Stimulated activated CD8-positive, alpha-beta memory T cell treated with anti-CD3 and anti-CD28 coated beads, Interleukin-4, amount 100 ng/mL, for 24 hours (primary cell): ENCODE results near the gene MORC3.
"Not testable (repeated sequence)": the region's sequence is repeated elsewhere in the genome, so short reads cannot be mapped to it uniquely, and the experiment has no call there.

Experiments used
- DNase-seq: peaks from one replicate; pipeline ENCODE4 v3.0.0-alpha.2; 2020; ENCODE audit warnings: low read depth

Gene MORC3

DNA sequence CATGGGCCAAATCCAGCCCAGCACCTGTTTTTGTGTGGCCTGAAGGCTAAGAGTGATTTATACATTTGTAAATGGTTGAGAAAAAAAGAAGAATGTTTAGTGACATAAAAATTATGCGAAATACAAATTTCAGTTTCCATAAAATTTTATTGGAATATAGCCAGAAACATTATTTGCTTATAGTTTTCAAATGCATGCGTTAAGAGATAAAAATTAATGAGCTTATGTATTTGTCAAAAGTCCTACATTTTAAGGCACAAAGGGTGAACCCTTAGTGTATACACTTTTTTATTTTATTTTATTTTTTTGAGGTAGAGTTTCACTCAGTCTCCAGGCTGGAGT, 2.1 kb downstream of the MORC3 start:
- no peak for DNase-seq

DNA sequence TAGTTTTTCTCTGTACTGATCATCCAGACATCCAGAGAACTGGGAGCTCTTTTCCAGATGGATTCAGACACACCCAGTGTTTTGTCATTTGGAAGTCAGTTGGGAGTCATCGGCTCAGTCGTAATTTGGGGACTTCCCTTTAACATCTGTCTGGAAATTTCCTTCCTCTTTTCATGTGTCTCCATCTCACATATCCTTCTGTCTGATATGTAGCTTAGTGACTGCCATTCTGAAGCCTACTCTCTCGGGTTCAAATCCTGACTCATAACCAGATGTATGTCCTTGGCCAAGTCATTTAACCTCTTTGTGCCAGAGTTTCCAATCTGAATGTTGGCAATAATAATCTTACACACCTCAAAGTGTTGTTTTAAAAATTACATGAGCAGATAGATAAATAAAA, 3.0 kb downstream of the MORC3 start:
- DNase-seq, result no peak

DNA sequence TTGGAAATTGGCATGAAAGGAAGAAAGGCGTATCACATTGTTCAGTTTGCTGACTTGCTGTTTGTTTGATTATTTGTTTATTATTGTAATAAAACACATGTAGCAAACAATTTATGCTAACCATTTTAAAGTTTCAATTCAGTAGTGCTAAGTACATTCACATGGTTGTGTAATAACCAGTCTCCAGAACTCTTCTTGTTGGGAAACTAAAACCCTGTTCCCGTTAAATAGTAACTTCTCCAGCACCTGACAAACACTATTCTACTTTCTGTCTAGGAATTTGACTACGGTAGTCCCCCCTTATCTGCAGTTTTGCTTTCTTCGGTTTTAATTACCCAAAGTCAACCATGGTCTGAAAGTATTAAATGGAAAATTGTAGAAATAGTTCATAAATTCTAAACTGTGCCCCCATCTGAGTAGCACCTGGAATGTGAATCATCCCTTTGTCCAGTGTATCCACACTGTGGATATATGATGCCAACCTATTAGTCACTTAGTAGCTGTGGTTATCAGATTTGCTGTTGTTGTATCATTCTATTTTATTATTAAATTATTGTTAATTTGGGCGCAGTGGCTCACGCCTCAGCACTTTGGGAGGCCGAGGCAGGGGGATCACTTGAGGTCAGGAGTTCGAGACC, 5.5 kb downstream of the MORC3 start:
- DNase-seq, result no peak

DNA sequence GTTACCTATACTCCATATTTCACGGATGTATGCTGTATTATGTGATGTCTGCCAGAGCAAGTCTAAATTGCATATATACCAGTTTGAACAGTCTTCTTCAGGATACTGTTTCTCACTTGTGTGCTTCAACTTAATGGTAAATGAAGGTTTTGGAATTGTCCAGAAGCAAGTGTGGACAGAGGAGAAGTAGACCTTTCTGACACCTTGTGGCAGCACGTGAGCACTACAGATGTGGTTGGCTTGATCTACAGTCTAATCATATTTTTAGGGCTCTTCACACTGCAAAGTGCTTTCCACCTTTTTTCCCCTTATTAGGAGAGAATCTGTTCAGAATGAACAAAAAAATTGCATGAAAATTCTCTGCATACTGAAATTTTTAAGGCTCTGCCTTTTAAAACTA, 10.9 kb downstream of the MORC3 start:
- DNase-seq, result no peak

DNA sequence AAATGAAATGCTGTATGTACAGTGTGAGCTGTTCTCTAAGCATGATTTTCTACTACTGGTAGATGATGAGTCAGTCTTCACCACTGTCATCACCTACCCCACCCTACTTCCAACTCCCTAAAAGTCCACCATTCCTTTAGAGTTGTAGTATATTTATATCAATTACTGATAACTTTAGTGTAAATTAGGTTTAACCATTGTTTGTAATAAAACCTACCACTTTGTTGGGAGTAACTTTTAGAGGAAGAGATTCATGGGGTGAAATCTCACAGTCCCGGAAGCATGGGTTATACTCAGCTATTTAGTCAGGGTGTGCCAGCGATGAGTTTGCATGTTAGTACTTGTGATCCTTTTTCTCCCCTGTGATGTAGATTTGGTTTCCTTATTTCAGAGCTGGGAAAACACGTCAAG, 17.1 kb downstream of the MORC3 start:
- DNase-seq, result no peak

DNA sequence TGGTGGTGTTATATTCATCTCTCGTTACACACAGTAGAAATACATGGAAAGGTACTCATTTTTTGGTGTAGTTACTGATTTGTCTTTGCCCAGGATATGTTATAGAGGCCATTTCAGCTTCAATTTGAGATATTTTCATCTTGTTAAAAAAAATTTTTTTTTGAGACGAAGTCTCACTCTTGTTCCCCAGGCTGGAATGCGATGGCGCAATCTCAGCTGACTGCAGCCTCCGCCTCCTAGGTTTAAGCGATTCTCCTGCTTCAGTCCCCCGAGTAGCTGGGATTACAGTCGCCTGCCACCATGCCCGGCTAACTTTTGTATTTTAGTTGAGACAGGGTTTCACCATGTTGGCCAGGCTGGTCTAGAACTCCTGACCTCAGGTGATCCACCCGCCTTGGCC, 19.0 kb downstream of the MORC3 start:
- DNase-seq, result no peak

DNA sequence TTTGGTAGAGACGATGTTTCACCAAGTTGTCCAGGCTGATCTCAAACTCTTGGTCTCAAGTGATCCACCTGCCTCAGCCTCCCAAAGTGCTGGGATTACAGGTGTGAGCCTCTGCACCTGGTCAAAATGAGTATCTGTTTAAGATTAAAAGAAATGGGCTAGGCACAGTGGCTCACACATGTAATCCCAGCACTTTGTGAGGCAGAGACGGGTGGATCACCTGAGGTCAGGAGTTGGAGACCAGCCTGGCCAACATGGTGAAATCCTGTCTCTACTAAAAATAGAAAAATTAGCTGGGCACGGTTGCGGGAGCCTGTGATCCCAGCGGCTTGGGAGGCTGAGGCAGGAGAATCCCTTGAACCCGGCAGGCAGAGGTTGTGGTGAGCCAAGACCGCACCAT, 22.6 kb downstream of the MORC3 start:
- not testable (repeated sequence) for DNase-seq

DNA sequence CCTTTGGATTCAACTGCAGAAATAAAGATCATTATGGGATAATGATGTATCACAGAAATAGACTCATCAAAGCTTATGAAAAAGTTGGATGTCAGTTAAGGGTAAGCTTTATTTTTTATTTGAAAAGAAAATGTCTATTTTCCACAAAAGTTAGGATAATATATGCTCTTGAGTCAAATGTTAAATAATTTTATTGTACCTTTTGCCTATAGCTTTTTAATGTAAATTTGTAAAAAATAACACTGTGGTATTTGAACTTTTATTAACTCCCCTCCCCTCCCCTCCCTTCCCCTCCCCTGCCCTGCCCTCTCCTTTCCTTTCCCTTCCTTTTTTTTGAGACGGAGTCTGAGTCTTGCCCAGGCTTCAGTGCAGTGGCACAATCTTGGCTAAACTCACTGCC, 24.9 kb downstream of the MORC3 start:
- no peak for DNase-seq

DNA sequence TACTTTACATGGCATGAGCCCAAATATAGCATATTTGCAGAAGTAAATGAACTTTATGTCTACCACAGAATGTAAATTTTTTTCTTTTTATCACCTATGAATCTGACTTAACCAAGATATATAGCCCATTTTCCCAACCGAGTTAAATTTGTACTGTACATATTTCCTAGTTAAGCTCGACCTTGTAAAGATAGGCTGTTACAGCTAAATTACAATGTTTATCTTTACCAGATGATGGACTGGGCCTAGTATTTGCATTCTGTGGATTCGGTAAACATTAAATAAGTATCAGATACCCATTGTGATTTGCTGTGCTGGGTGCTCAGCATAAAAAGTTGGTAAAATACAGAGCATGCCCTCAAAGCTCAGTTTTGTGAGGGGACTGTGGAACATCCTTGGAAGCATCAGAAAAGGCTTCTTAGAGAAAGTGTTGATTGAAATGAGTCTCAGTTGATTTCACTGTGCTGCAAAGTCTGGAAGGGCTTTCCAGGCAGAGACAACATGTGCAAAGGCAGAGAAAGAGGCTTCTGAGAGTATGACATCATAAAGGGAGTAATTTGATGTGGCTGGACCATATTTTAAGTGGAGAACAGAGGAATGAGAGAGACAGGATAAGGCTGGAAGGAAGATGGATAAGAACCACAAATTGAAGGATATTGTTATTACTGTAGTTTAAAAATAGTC, 27.4 kb downstream of the MORC3 start:
- DNase-seq, result no peak

DNA sequence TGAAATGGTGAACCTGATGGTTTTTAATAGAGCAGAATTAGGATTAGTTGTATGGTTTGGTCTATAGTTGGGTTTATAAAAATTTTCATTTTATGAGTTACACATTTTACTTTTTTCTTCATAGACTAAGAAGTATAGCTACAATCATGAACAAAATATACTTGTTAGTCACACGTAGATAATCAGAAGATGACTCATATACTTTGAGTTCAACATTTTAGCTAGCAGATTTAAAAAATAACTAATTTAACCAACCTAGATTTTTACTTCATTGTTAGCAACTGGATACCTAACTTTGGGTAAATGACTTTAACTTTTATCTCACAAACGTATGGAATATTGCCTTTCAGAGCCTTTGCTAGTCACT, 27.9 kb downstream of the MORC3 start:
- DNase-seq, result no peak

DNA sequence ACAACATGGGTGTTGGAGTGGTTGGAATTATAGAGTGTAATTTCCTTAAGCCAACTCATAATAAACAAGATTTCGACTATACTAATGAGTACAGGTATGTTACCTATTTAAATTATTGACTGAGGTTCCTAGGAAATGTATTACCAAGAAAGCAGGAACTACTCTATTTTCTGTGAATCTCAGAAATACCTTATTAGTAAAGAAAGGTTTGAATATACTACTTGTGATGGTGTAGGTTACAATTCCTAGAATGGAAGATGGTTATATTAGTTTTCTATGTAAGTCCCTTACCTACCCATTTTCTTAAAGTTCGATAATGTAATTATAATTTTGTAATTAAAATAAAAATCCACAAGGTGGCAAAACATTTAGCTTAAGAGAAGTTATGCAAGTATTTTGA, 29.3 kb downstream of the MORC3 start:
- DNase-seq, result no peak

DNA sequence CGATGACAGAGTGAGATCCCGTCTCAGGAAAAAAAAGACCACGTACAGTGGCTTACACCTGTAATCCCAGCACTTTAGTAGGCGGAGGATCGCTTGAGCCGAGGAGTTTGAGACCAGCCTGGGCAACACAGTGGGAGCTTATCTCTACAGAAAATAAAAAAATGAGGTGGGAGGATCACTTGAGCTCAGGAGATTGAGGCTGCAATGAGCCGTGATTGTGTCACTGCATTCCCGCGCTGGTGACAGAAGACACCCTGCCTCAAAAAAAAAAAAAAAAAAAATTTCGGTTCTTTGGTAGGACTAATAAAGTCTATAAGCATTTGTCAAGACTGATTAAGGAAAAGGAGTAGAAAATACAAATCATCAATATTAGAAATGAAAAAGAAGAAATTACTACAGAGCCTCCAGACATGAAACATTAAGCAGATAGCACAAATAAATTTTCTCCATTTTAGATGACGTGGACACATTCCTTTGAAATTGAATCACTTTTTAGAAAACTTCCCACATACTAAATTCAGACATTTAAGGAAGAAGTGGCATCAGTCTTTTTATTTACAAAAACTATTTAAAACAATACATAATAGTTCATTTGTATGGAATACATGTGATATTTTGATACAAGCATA, 30.4 kb downstream of the MORC3 start:
- no peak for DNase-seq

DNA sequence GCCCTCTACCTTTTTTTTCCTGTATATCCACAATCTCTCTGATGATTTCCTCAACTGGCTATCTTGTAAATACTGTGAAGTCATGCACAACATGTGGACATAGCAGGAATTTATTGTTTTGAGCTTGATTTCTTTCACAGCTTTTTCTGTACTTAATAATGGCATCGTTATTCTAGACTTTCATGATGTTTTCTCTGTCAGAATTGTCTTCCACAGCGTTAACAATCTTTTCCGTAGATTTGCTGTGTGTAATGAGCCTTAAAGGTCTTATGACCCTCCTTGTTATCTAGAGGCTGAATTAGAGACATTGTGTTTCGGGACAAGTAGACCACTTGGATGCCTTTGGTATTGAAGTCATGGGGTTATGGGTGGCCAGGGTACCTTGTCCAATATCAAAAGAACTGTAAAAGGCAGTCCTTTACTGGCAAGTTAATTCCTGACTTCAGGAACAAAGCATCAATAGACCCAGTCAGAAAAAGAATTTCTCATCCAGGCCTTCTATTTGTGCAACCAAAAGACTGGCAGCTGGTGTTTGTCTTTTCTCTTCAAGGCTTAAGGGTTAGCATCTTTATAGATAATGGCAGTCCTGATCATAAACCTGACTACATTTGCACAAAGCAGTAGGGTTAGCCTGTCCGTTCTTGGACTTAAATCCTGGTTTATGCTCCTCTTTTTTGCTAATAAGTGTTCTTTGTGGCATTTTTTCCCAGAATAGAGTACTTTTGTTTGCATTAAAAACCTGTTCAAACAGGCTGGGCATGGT, 35.1 kb downstream of the MORC3 start:
- no peak for DNase-seq

DNA sequence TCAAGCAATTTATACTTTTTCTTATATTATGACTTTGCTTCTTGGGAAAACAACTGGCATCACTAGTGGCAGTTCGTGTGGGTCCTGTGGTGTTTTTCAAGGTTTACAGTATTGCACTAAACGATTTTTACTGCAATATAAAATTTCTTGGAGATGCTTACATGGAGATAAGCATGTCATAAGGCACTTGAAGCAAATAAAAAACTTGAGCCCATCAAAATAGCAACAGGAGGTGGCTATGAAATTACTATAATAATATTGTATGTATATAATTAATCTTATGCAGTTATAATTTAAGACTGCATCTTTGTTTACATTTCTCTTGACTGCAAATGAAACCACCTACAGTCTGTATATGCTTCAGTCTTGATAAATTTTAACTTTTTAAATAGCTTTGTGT, 35.9 kb downstream of the MORC3 start:
- no peak for DNase-seq

DNA sequence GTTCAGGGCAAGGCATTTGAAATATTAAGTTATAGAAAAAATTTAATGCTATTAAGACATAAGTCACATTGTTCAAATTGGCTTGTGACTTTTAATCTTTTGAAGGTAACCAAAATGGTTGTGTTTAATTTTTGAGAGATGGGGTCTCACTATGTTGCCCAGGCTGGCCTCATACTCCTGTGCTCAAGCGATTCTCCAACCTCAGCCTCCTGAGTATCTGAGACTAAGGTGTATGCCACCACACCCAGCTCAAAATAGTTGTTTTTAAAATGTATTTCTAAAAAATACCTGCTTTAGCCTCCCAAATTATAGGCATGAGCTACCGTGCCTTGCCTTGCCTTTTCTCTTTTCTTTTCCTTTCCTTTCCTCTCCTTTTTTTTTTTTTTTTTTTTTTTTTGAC, 39.2 kb downstream of the MORC3 start:
- DNase-seq, result no peak

DNA sequence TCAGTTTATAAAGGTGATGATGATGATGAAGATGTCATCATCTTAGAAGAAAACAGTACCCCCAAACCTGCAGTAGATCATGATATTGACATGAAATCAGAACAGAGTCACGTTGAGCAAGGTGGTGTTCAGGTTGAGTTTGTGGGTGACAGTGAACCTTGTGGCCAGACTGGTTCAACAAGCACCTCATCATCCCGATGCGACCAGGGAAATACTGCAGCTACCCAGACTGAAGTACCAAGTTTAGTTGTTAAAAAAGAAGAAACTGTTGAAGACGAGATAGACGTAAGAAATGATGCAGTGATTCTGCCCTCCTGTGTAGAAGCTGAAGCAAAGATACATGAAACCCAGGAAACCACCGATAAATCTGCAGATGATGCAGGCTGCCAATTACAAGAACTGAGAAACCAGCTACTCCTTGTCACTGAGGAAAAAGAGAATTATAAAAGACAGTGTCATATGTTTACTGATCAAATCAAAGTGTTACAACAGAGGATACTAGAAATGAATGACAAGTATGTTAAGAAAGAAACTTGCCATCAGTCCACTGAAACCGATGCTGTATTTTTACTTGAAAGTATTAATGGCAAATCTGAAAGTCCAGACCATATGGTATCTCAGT, 49.2 kb downstream of the MORC3 start:
- no peak for DNase-seq

DNA sequence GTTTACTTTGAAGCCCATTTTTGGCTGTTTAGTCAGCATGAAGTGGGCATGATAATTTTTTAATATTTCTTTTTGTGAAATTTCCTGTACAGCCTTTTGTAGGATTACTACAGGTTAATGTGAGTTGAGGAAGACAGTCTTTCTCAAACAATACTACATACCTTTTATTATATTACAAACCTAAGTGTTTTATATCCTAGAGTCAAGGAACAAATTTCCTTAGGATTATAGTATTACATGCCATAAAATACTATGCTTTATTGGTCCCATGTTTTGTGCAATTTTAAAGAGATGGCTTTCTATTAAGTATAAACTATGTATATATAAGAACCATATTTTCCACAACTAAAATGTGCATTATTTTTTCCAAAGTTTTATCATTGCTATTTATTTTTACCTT, 56.0 kb downstream of the MORC3 start:
- DNase-seq, result no peak

DNA sequence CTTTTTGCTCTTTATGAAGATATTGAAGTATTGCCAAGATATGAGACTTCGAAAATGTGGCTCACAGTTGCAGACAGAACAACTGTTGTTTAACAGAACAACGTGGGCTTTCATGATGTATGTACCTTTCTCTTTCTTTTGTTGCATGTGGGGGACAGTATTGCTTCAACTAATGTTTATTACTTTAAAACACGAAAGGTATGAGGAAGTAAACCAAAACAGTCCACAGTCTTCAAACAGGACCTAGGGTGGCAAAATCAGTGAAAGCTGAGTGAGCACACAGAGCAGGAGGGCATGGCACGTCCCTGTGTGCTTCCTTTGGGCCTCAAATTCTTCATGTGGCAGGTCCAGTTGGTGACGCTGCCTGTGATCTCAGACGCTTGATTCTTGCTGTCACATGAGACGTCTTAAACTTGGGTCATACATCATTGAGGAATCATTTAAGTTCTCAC, 57.4 kb downstream of the MORC3 start:
- no peak for DNase-seq

DNA sequence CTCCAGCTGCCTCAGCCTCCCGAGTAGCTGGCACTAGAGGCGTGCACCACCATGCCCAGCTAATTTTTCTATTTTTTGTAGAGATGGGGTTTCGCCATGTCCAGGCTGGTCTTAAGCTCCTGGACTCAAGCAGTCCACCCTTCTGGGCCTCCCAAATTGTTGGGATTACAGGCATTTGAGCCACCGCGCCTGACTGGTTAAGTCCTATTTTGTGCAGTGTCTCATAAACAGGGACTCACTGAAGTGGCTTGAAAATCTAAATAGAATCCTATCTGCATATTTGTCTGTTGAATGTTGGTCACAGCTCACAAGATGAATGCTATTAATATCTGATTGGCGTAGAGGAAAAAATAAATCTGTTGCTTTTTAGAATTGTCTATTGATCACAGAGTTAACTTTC, 59.3 kb downstream of the MORC3 start:
- no peak for DNase-seq

DNA sequence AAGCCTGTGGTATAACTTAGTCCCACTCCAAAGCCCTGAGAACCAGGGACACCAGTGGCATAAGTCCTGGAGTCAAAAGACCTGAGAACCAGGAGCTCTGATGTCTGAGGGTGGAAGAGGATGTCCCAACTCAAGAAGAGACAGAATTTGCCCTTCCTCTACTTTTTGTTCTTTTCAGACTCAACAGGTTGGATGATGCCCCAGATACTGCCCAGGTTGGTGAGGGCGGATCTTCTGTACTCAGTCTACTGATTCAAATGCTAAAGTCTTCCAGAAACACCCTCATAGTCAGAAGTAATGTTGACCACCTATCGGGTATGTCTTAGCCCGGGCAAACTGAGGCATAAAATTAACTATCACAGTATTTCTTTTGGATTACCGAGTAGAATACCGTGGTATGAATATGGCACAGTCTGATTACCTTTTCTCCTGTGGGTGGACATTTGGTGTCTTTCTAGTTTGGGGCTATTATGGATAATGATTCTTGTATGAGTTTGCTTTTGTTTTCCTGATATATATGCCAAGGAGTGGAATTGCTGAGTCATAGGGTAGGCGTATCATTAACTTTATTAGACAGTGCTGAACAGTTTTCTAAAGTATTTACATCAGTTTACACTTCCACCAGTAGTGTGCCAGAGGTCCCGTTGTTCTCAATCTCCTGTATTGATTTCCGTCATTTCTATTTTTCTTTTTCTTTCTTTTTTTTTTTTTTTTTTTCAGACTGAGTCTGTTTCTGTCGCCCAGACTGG, 62.0 kb downstream of the MORC3 start:
- no peak for DNase-seq

DNA sequence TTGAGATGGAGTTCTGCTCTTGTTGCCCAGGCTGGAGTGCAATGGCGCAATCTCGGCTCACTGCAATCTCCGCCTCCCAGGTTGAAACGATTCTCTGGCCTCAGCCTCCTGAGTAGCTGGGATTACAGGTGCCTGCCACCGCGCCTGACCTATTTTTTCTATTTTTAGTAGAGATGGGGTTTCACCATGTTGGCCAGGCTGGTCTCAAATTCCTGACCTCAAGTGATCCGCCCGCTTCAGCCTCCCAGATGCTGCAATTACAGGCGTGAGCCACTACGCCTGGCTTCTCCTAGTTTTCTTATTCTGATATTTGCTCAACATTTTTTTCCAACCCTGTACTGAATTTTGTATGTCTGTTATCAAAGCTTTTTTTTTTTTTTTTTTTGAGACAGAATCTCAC, 62.7 kb downstream of the MORC3 start:
- not testable (repeated sequence) for DNase-seq

DNA sequence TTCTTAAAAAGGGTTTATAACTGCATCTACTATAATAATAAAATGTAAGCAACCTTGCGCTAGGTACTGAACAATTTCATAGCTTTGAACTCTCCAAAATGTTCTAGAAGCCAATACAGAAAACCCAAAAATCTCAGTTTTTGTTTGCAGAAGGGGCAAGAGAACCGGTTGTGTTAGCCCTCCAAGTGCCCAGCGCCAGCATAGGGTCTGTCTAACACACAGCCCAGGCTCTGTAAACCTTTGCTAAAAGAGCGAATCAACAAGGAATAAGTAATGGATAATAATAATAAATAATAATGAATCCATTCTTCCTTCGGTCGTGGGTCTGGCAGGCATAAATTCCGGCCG, 64.9 kb downstream of the MORC3 start:
- no peak for DNase-seq
